Measurements from ENCODE around the gene KRT27. TPM values are rescaled to one million over a fixed set of nuclear protein-coding genes. Genes with fewer than 3 reads are reported as not detected.

The KRT27 gene
- total RNA-seq, 2 experiments from 2014 or later, result not detected

GRCh38 chr17:40794466-40794865 is 12.1 kb upstream of the KRT27 start:
- DNase-seq (no peak), ATAC-seq (no peak)
- H3K9me3 Mint-ChIP-seq, result no peaks in the 10 kb centered on the region
- no peak for TF ChIP-seq CTCF (IDR thresholded peaks at IDR 0.05)
- H3K4me1 Mint-ChIP-seq (ENCODE audit: low read depth), result no peaks in the 10 kb centered on the region
- H3K27ac Mint-ChIP-seq, result no peak overlapping the region
- H3K36me3 Mint-ChIP-seq (ENCODE audit: low read depth), result no peaks in the 10 kb centered on the region
- CTCF ChIA-PET, result no interaction called here
- intact Hi-C loops (cut with micrococcal nuclease), result no loop called here
- no peak overlapping the region for H3K4me3 Mint-ChIP-seq
- POLR2A ChIA-PET, result no interaction called here
- H3K27me3 Mint-ChIP-seq, result peaks cover 20% of the 10 kb centered on the region

- TF ChIP-seq CTCF (IDR thresholded peaks at IDR 0.05), result no peak
- intact Hi-C loops (cut with micrococcal nuclease), result no loop called here
- ChIA-PET CTCF (interaction anchor here (1.0 kb wide), 1 partner anchor 868 kb away, joined by 3 read pairs; no protein-coding TSS in a partner anchor), POLR2A (no interaction called here)
- H3K4me3 Mint-ChIP-seq, result no peak overlapping the region
- DNase-seq, result no peak
- no peaks in the 10 kb centered on the region for H3K9me3 Mint-ChIP-seq
- no peaks in the 10 kb centered on the region for H3K4me1 Mint-ChIP-seq (ENCODE audit: low read depth)
- H3K27me3 Mint-ChIP-seq, result peaks cover 15% of the 10 kb centered on the region
- H3K36me3 Mint-ChIP-seq (ENCODE audit: low read depth), result no peaks in the 10 kb centered on the region
- ATAC-seq, result no peak
- H3K27ac Mint-ChIP-seq, result no peak overlapping the region
Observed at GRCh38 chr17:40793832-40794231, 11.5 kb upstream of the KRT27 start.

- CTCF ChIA-PET, result interaction anchor here (0.7 to 2.4 kb wide), 6 partner anchors 11 to 168 kb away, joined by 3 to 7 read pairs (median 3); no protein-coding TSS in a partner anchor
- POLR2A ChIA-PET, result interaction anchor here (0.9 to 1.3 kb wide), 2 partner anchors 176 to 237 kb away, joined by 3 to 4 read pairs; no protein-coding TSS in a partner anchor
- peak; percentile 34 for TF ChIP-seq CTCF (IDR thresholded peaks at IDR 0.05)
Observed at GRCh38 chr17:40791787-40792436, 9.6 kb upstream of the KRT27 start.

GRCh38 chr17:40791111-40791510 is 8.8 kb upstream of the KRT27 start:
- no peak overlapping the region for H3K27ac Mint-ChIP-seq
- no peak for TF ChIP-seq CTCF (IDR thresholded peaks at IDR 0.05)
- DNase-seq, result no peak
- H3K27me3 Mint-ChIP-seq, result peaks cover 8% of the 10 kb centered on the region
- ChIA-PET CTCF (interaction anchor here (0.7 to 2.4 kb wide), 6 partner anchors 10 to 167 kb away, joined by 3 to 7 read pairs (median 3); no protein-coding TSS in a partner anchor), POLR2A (interaction anchor here (0.9 to 1.3 kb wide), 2 partner anchors 175 to 237 kb away, joined by 3 to 4 read pairs; no protein-coding TSS in a partner anchor)
- H3K9me3 Mint-ChIP-seq, result no peaks in the 10 kb centered on the region
- H3K36me3 Mint-ChIP-seq (ENCODE audit: low read depth), result no peaks in the 10 kb centered on the region
- H3K4me1 Mint-ChIP-seq (ENCODE audit: low read depth), result no peaks in the 10 kb centered on the region
- intact Hi-C loops (cut with micrococcal nuclease), result no loop called here
- H3K4me3 Mint-ChIP-seq, result no peak overlapping the region
- no peak for ATAC-seq

More at GRCh38 chr17:40791787-40792436, 9.6 kb upstream of the KRT27 start:
- Mint-ChIP-seq H3K27ac (no peak overlapping the region), H3K4me3 (no peak overlapping the region), H3K4me1 (ENCODE audit: low read depth) (no peaks in the 10 kb centered on the region), H3K9me3 (no peaks in the 10 kb centered on the region), H3K27me3 (peaks cover 14% of the 10 kb centered on the region), H3K36me3 (ENCODE audit: low read depth) (no peaks in the 10 kb centered on the region)
- intact Hi-C loops (cut with micrococcal nuclease), result no loop called here
- no peak for DNase-seq
- no peak for ATAC-seq

GRCh38 chr17:40779181-40779909 is 3.0 kb downstream of the KRT27 start:
- DNase-seq (peak; percentile 23), ATAC-seq (no peak)
- H3K27me3 Mint-ChIP-seq, result peaks cover 41% of the 10 kb centered on the region
- no peaks in the 10 kb centered on the region for H3K9me3 Mint-ChIP-seq
- no peak for TF ChIP-seq CTCF (IDR thresholded peaks at IDR 0.05)
- peak overlapping the region; percentile 16 for H3K4me3 Mint-ChIP-seq
- intact Hi-C loops (cut with micrococcal nuclease), result no loop called here
- no peaks in the 10 kb centered on the region for H3K4me1 Mint-ChIP-seq (ENCODE audit: low read depth)
- no peak overlapping the region for H3K27ac Mint-ChIP-seq
- CTCF ChIA-PET, result interaction anchor here (1.2 kb wide), 1 partner anchor 12 kb away, joined by 3 read pairs; no protein-coding TSS in a partner anchor
- H3K36me3 Mint-ChIP-seq (ENCODE audit: low read depth), result no peaks in the 10 kb centered on the region
- POLR2A ChIA-PET, result no interaction called here

Measured in activated CD8-positive, alpha-beta T cell treated with anti-CD3 and anti-CD28 coated beads for 36 hours (primary cell).